ENCODE data around the gene IQCH. TPM values are rescaled to one million over a fixed set of nuclear protein-coding genes. Genes with fewer than 3 reads are reported as not detected.

IQCH gene
- total RNA-seq, 1 donor from 2014 or later = 3.1 TPM

DNA sequence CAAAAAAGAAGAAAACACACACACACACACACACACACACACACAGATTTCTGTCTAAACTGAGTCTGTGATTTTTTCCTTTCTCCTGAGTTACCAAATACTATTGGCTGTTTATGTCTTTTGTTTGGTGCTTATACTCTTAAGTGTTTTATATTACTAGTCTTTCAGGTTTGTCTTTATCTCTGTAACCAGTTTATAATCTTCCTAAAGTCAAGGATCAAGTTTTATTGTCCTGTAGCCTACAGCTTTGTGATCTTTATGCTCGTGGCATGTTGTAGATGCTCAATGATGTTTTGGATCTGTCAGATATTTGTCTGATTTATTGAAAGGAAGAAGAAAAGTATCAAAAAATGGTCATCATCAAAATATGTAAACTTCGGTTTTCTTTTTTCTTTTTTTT, 292.5 kb downstream of the IQCH start:
- H3K4me1 ChIP-seq (ENCODE audit: control insufficient read depth in 3 of 3, insufficient read depth in 3 of 3, low read length in 3 of 3) = peaks cover 29 to 39% (median 37%) of the 10 kb centered on the region in 3 donors

DNA sequence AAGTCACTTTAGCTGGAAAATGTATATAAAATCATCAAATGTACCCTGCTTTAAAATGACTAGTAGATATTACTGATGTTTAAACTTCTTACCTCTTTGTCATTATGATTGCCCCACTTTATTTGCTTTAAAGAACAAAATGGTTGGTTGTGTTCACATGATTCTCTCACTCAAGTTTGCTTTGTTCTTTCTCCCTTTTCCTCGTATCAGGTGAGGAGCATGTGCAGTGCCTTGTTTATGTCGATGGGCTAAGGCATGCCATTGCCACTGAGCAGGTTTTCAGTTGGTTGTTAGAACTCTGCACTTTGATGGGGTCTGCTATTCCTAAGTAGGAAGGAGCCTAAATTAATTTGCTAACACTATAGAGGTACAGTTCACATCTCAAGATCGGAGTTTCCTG, 293.2 kb downstream of the IQCH start:
- Histone ChIP-seq H3K27ac (ENCODE audit: low read depth, low read length) (no peak overlapping the region), H3K27me3 (ENCODE audit: control insufficient read depth in 3 of 3, insufficient read depth in 3 of 3, low read length in 3 of 3) (no peaks in the 10 kb centered on the region), H3K4me3 (ENCODE audit: low read length in 3 of 3) (no peak overlapping the region), H3K4me1 (ENCODE audit: control insufficient read depth in 3 of 3, insufficient read depth in 3 of 3, low read length in 3 of 3) (peaks cover 29 to 37% (median 37%) of the 10 kb centered on the region in 3 donors), H3K36me3 (ENCODE audit: control insufficient read depth in 3 of 3, insufficient read depth in 3 of 3, low read length in 3 of 3) (peaks cover 4 to 15% (median 10%) of the 10 kb centered on the region in 3 donors), H3K9ac (ENCODE audit: low read depth in 1 of 3, low read length in 3 of 3) (no peak overlapping the region), H3K9me3 (ENCODE audit: control insufficient read depth in 3 of 3, low read length in 3 of 3) (no peaks in the 10 kb centered on the region)

More for the DNA sequence above, 292.5 kb downstream of the IQCH start:
- no peak overlapping the region for H3K4me3 ChIP-seq (ENCODE audit: low read length in 3 of 3)
- peaks cover 4 to 15% (median 10%) of the 10 kb centered on the region in 3 donors for H3K36me3 ChIP-seq (ENCODE audit: control insufficient read depth in 3 of 3, insufficient read depth in 3 of 3, low read length in 3 of 3)
- H3K9me3 ChIP-seq (ENCODE audit: control insufficient read depth in 3 of 3, low read length in 3 of 3) = no peaks in the 10 kb centered on the region
- no peak overlapping the region for H3K27ac ChIP-seq (ENCODE audit: low read depth, low read length)
- no peak overlapping the region for H3K9ac ChIP-seq (ENCODE audit: low read depth in 1 of 3, low read length in 3 of 3)
- H3K27me3 ChIP-seq (ENCODE audit: control insufficient read depth in 3 of 3, insufficient read depth in 3 of 3, low read length in 3 of 3) = no peaks in the 10 kb centered on the region

DNA sequence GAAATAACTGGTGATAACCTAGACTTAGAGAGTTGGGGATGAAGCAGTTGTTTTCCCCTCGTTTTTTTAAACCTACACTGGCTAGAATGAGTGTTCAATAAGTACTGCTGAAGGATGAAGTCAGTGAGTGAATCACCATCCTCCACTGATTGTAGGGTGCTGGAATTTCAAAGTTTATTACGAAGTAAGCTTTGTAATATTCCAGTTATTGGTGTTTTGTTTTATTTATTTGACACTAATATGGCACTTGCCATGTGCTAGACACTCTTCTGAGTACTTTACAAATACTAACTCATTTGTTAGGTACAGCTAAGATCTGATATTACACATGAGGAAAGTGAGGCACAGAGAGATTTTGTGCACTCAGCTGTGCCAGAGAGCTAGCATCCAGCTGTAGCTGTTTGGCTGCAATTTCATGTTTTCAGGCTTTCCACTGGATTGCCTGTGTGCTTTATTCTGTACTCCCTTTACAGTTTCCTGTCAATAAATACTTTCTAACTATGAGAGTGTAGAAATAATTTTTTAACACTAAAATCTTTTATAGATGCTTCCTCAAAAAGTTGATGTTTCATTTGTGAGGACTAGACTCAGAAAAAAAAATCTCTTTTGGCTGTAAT, 293.8 kb downstream of the IQCH start:
- H3K9me3 ChIP-seq (ENCODE audit: control insufficient read depth in 3 of 3, low read length in 3 of 3) = no peaks in the 10 kb centered on the region
- H3K27me3 ChIP-seq (ENCODE audit: control insufficient read depth in 3 of 3, insufficient read depth in 3 of 3, low read length in 3 of 3) = no peaks in the 10 kb centered on the region
- H3K36me3 ChIP-seq (ENCODE audit: control insufficient read depth in 3 of 3, insufficient read depth in 3 of 3, low read length in 3 of 3) = peaks cover 4 to 15% (median 10%) of the 10 kb centered on the region in 3 donors
- peaks cover 26 to 33% (median 32%) of the 10 kb centered on the region in 3 donors for H3K4me1 ChIP-seq (ENCODE audit: control insufficient read depth in 3 of 3, insufficient read depth in 3 of 3, low read length in 3 of 3)
- H3K27ac ChIP-seq (ENCODE audit: low read depth, low read length) = no peak overlapping the region
- no peak overlapping the region for H3K9ac ChIP-seq (ENCODE audit: low read depth in 1 of 3, low read length in 3 of 3)
- H3K4me3 ChIP-seq (ENCODE audit: low read length in 3 of 3) = no peak overlapping the region

DNA sequence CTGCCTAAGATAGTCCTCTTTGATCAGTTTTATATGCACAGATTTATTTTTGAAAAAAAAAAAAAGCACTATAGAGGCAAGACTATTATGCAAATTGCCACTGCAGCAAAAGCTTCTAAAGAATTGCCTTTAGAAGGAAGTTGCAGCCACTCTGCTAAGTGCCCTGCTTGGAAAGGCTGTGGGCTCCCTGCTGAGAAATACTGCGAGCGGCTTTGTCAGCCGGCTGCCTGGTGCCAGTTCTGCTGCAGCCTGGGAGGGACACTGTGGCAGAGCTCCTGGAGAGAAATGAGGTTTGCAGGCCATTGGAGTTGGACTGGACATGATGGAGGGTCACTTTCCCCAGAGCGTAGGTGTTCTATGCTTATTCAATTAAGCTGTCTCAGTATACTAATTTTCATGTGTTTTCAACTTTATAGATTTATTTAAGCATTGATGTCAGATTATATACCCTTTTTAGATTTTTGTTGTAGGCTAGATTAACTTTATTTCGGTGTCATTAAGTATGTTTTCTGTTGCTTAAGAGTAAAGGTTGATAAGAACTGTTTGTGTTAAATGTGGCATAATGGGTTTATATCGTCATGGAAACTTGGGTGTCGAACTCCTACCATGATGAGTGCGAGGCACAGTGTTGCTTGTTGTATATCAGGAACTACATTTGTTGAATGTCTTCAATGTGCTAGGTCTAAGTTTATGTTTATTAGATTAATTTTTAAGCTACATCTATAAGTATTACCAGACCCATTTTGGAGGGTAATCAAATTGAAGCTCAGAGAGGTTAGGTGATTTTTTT, 294.5 kb downstream of the IQCH start:
- H3K27me3 ChIP-seq (ENCODE audit: control insufficient read depth in 3 of 3, insufficient read depth in 3 of 3, low read length in 3 of 3) = no peaks in the 10 kb centered on the region
- peaks cover 4 to 15% (median 10%) of the 10 kb centered on the region in 3 donors for H3K36me3 ChIP-seq (ENCODE audit: control insufficient read depth in 3 of 3, insufficient read depth in 3 of 3, low read length in 3 of 3)
- no peak overlapping the region for H3K27ac ChIP-seq (ENCODE audit: low read depth, low read length)

DNA sequence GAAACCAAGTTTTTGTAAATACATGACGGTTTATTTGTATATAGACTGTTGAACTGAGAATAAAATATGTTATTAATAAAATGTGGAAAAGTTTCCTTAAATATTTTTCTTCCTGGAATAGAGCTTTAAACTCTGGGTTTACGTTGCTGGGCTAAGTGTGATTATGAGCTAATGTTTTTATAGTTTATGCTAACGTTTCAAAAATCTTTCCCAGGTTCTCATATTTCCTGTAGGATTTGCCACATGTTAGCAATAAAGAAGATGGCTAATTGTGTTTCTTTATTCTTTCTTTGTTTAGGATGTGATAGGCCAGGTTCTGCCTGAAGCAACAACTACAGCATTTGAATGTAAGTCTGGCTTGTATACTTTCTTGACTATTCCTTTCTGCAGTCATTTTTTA, 295.1 kb downstream of the IQCH start:
- H3K27ac ChIP-seq (ENCODE audit: low read depth, low read length) = no peak overlapping the region
- H3K9me3 ChIP-seq (ENCODE audit: control insufficient read depth in 3 of 3, low read length in 3 of 3) = no peaks in the 10 kb centered on the region
- H3K4me1 ChIP-seq (ENCODE audit: control insufficient read depth in 3 of 3, insufficient read depth in 3 of 3, low read length in 3 of 3) = peaks cover 16 to 22% (median 20%) of the 10 kb centered on the region in 3 donors
- no peaks in the 10 kb centered on the region for H3K27me3 ChIP-seq (ENCODE audit: control insufficient read depth in 3 of 3, insufficient read depth in 3 of 3, low read length in 3 of 3)
- peaks cover 4 to 14% (median 9%) of the 10 kb centered on the region in 3 donors for H3K36me3 ChIP-seq (ENCODE audit: control insufficient read depth in 3 of 3, insufficient read depth in 3 of 3, low read length in 3 of 3)
- H3K9ac ChIP-seq (ENCODE audit: low read depth in 1 of 3, low read length in 3 of 3) = no peak overlapping the region
- no peak overlapping the region for H3K4me3 ChIP-seq (ENCODE audit: low read length in 3 of 3)

More for the DNA sequence above, 294.5 kb downstream of the IQCH start:
- no peaks in the 10 kb centered on the region for H3K9me3 ChIP-seq (ENCODE audit: control insufficient read depth in 3 of 3, low read length in 3 of 3)
- peaks cover 23 to 27% (median 25%) of the 10 kb centered on the region in 3 donors for H3K4me1 ChIP-seq (ENCODE audit: control insufficient read depth in 3 of 3, insufficient read depth in 3 of 3, low read length in 3 of 3)
- no peak overlapping the region for H3K4me3 ChIP-seq (ENCODE audit: low read length in 3 of 3)
- peak overlapping the region in 1 of 3 donors; percentile 40 for H3K9ac ChIP-seq (ENCODE audit: low read depth in 1 of 3, low read length in 3 of 3)

DNA sequence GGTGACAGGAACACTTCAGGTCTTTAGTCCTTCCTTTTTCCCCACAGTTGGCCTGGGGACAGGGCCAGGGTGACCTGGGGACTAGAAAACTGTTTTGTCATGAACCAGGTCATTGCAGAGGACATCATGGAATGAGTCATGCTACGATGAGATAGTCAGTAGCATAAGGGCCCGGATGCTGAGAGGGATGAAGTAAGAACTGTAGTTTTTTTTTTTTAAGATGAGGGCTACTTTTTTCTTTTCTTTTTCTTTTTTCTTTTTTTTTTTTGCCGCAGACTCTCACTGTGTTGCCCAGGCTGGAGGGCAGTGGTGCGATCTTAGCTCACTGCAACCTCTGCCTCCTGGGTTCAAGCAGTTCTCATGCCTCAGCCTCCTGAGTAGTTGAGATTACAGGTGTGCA, 295.9 kb downstream of the IQCH start:
- Histone ChIP-seq H3K4me3 (ENCODE audit: low read length in 3 of 3) (no peak overlapping the region), H3K36me3 (ENCODE audit: control insufficient read depth in 3 of 3, insufficient read depth in 3 of 3, low read length in 3 of 3) (peaks cover 2 to 11% (median 6%) of the 10 kb centered on the region in 3 donors), H3K9ac (ENCODE audit: low read depth in 1 of 3, low read length in 3 of 3) (no peak overlapping the region), H3K4me1 (ENCODE audit: control insufficient read depth in 3 of 3, insufficient read depth in 3 of 3, low read length in 3 of 3) (peaks cover 14 to 19% (median 14%) of the 10 kb centered on the region in 3 donors), H3K27me3 (ENCODE audit: control insufficient read depth in 3 of 3, insufficient read depth in 3 of 3, low read length in 3 of 3) (no peaks in the 10 kb centered on the region), H3K9me3 (ENCODE audit: control insufficient read depth in 3 of 3, low read length in 3 of 3) (no peaks in the 10 kb centered on the region), H3K27ac (ENCODE audit: low read depth, low read length) (peak overlapping the region; percentile 7)

DNA sequence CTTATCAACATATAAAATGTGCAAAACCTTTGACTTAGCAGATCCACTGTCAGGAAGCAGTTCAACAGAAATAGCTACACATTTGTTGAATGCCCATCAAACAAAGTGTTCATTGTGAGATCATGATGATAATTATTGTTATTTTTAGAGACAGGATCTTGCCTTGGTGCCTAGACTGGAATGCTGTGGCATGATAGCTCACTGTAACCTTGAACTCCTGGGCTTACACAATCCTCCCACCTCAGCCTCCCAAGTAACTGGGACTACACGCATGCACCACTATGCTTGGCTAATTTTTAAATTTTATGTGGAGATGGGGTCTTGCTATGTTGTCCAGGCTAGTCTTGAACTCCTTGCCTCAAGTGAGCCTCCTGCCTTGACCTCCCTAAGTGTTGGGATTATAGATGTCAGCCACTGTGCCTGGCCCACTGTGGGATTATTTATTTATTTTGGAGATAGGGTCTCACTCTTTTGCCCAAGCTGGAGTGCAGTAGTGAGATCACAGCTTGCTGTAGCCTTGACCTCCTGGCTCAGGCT, 296.7 kb downstream of the IQCH start:
- H3K27me3 ChIP-seq (ENCODE audit: control insufficient read depth in 3 of 3, insufficient read depth in 3 of 3, low read length in 3 of 3) = no peaks in the 10 kb centered on the region
- H3K9ac ChIP-seq (ENCODE audit: low read depth in 1 of 3, low read length in 3 of 3) = no peak overlapping the region
- H3K27ac ChIP-seq (ENCODE audit: low read depth, low read length) = no peak overlapping the region
- peaks cover 14 to 19% (median 14%) of the 10 kb centered on the region in 3 donors for H3K4me1 ChIP-seq (ENCODE audit: control insufficient read depth in 3 of 3, insufficient read depth in 3 of 3, low read length in 3 of 3)
- H3K36me3 ChIP-seq (ENCODE audit: control insufficient read depth in 3 of 3, insufficient read depth in 3 of 3, low read length in 3 of 3) = peaks cover under 1 to 9% (median 6%) of the 10 kb centered on the region in 3 donors
- H3K4me3 ChIP-seq (ENCODE audit: low read length in 3 of 3) = no peak overlapping the region
- no peaks in the 10 kb centered on the region for H3K9me3 ChIP-seq (ENCODE audit: control insufficient read depth in 3 of 3, low read length in 3 of 3)

Other genes starting within 250 kb of the IQCH start
- 17.2 TPM for gene SMAD3, start 189.2 kb upstream of the IQCH start, total RNA-seq
- gene AAGAB, start 125 bp upstream of the IQCH start, total RNA-seq = 13.6 TPM